Heart left ventricle (tissue), 13 donors: ENCODE measurements around the gene OXGR1.

Source experiments
- POLR2A ChIP-seq, 2 donors: fragments of 450-650 bp; IDR thresholded peaks; one replicate each; pipeline ENCODE4 v1.6.1; 2017; ENCODE audit warnings: antibody characterized with exemption in 2 of 2, mild to moderate bottlenecking in 2 of 2, moderate library complexity in 2 of 2
- TF ChIP-seq, protein P1 (sequence below), 12 donors: fragments of 200-600 bp; sonication (generic) in 4 of 12; IDR thresholded peaks; one replicate each; pipeline versions ENCODE4 v1.5.0 to v1.8.0; 2018 to 2022; ENCODE audit warnings: antibody characterized with exemption in 12 of 12, mild to moderate bottlenecking in 5 of 12
- donor health status: ischemic (EF 13 %, LVEDD 7.1; RV severe dilation, severe dysfunction).
- donor health status: DM: no; HTN: yes; CAD: no.
- donor health status: DM: no; HTN: no; CAD: no.
- donor health status: ischemic (EF 25% LVEDD 6.9; RV normal size, moderate dysfunction).
- donor health status: ischemic (EF 25% LVEDD 5.7; RV mildly dilated, moderate dysfunction).
- donor health status: ischemic (EF 35%, LVEDD 5.7; RV mildly dilated, moderate dysfunction).
- donor health status: nonischemic (EF 11% LVEDD 7.7; RV severe dilation, severe dysfunction).
- donor health status: DM: yes; HTN: yes; CAD: no.
- donor health status: PGD.
- donor health status: ischemic (EF 29% LVEDD 5.4; RV normal size, mild dysfunction).
- donor health status: nonischemic (EF 23%, LVEDD 6.1; RV moderate dilation, normal function).

DNA sequence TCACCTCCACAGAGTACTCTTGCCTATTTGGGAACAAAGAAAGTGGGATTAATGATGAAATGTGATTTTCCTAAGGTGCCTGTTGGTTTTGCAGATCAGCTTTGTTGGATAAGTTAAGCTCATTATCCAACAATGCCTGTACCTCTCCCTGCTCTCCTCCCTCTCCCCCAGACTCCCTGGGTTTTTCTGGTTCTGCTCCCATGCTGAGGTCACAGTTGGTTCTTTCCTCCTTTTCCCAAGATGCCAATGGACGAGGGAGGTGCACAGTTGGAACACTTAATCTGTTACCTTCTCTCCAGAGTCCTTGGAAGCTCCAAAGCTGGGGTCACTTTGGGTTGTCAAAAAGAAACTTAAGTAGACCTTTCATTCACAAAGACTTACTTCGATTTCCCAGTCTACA, 1.6 kb downstream of the OXGR1 start:
- TF ChIP-seq, protein P1, sequence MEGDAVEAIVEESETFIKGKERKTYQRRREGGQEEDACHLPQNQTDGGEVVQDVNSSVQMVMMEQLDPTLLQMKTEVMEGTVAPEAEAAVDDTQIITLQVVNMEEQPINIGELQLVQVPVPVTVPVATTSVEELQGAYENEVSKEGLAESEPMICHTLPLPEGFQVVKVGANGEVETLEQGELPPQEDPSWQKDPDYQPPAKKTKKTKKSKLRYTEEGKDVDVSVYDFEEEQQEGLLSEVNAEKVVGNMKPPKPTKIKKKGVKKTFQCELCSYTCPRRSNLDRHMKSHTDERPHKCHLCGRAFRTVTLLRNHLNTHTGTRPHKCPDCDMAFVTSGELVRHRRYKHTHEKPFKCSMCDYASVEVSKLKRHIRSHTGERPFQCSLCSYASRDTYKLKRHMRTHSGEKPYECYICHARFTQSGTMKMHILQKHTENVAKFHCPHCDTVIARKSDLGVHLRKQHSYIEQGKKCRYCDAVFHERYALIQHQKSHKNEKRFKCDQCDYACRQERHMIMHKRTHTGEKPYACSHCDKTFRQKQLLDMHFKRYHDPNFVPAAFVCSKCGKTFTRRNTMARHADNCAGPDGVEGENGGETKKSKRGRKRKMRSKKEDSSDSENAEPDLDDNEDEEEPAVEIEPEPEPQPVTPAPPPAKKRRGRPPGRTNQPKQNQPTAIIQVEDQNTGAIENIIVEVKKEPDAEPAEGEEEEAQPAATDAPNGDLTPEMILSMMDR (IDR thresholded peaks at IDR 0.05): no peak
- TF ChIP-seq POLR2A (IDR thresholded peaks at IDR 0.05): no peak
